Sigmoid colon (tissue), 4 donors: Measurements from ENCODE around the gene LCE1C.

Experiments
- CTCF ChIP-seq, 4 experiments: fragments of 450-650 bp in 3 of 4; fragments of 200-600 bp in 1 of 4; IDR thresholded peaks; one replicate each; pipeline ENCODE4 v1.5.1; 2016 to 2019; ENCODE audit warnings: antibody characterized with exemption in 4 of 4, mild to moderate bottlenecking in 3 of 4, moderate library complexity in 2 of 4
- POLR2AphosphoS5 ChIP-seq, 4 donors: sonication (generic); formaldehyde crosslinking; IDR thresholded peaks; one replicate each; pipeline ENCODE4 v1.6.1; 2017; ENCODE audit warnings: antibody characterized with exemption in 4 of 4

GRCh38 chr1:152760551-152761190 lies 45.8 kb downstream of the LCE1C start:
- TF ChIP-seq CTCF (IDR thresholded peaks at IDR 0.05) (no peak), POLR2AphosphoS5 (IDR thresholded peaks at IDR 0.05) (no peak)
